ENCODE results near the gene LRP10. TPM values are rescaled to one million over a fixed set of nuclear protein-coding genes. Genes with fewer than 3 reads are reported as not detected.
"Not testable (repeated sequence)": the region's sequence is repeated elsewhere in the genome, so short reads cannot be mapped to it uniquely, and the experiment has no call there.

The LRP10 gene
- total RNA-seq, 1 donor from 2014 or later = 124 TPM

- H3K27me3 ChIP-seq (ENCODE audit: control insufficient read depth, insufficient read depth, low read length) = no peaks in the 10 kb centered on the region
- H3K36me3 ChIP-seq (ENCODE audit: control insufficient read depth, insufficient read depth, low read length) = peaks cover 4% of the 10 kb centered on the region
- TF ChIP-seq CTCF (IDR thresholded peaks at IDR 0.05; ENCODE audit: insufficient read depth, low read length, poor library complexity, severe bottlenecking) = no peak
- H3K4me3 ChIP-seq (ENCODE audit: low read depth, low read length) = no peak overlapping the region
- no peak for DNase-seq (ENCODE audit: low read depth)
These were observed 24.7 kb upstream of the LRP10 start for GRCh38 chr14:22846811-22847307.

- peaks cover 4% of the 10 kb centered on the region for H3K36me3 ChIP-seq (ENCODE audit: control insufficient read depth, insufficient read depth, low read length)
- no peaks in the 10 kb centered on the region for H3K27me3 ChIP-seq (ENCODE audit: control insufficient read depth, insufficient read depth, low read length)
- H3K4me3 ChIP-seq (ENCODE audit: low read depth, low read length) = no peak overlapping the region
- DNase-seq (ENCODE audit: low read depth) = no peak
- TF ChIP-seq CTCF (IDR thresholded peaks at IDR 0.05; ENCODE audit: insufficient read depth, low read length, poor library complexity, severe bottlenecking) = peak; percentile 30
These were observed 23.7 kb upstream of the LRP10 start for GRCh38 chr14:22847661-22848341.

GRCh38 chr14:22848351-22849164 lies 23.0 kb upstream of the LRP10 start:
- Histone ChIP-seq H3K4me3 (ENCODE audit: low read depth, low read length) (no peak overlapping the region), H3K27me3 (ENCODE audit: control insufficient read depth, insufficient read depth, low read length) (no peaks in the 10 kb centered on the region), H3K36me3 (ENCODE audit: control insufficient read depth, insufficient read depth, low read length) (peaks cover 4% of the 10 kb centered on the region)
- no peak for TF ChIP-seq CTCF (IDR thresholded peaks at IDR 0.05; ENCODE audit: insufficient read depth, low read length, poor library complexity, severe bottlenecking)
- no peak for DNase-seq (ENCODE audit: low read depth)

DNA sequence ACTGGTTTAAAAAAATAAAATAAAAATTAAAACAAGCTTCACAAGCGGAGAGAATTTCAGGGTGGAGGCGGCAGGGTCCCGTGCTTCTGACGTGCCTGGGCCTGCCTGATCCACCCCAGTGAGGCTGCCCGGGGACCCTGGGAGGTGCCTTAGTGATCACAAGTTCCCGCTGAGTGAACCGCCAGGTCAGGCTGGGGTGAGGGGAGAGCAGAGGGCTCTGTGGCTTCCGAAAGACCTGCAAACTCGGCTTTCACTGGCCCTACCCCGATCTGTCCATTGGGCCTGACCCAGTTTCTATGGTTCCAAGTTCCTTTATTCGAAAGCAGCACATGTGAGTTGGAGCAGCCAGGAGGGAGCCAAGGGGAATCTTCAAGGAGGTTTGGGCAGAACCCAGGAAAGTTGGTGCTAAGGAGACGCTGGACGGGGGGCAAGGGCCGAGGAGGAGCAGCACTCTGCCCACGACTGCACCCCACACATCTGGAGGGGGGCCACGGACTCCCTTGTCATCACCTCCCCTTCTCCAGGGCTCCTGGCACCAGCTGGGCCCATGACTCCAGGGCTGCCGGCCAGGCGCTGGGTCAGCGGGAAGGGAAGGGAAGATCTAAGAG lies 22.2 kb upstream of the LRP10 start:
- peaks cover 4% of the 10 kb centered on the region for H3K36me3 ChIP-seq (ENCODE audit: control insufficient read depth, insufficient read depth, low read length)
- no peaks in the 10 kb centered on the region for H3K27me3 ChIP-seq (ENCODE audit: control insufficient read depth, insufficient read depth, low read length)
- no peak overlapping the region for H3K4me3 ChIP-seq (ENCODE audit: low read depth, low read length)
- no peak for TF ChIP-seq CTCF (IDR thresholded peaks at IDR 0.05; ENCODE audit: insufficient read depth, low read length, poor library complexity, severe bottlenecking)
- DNase-seq (ENCODE audit: low read depth) = no peak

GRCh38 chr14:22850944-22851764 lies 20.4 kb upstream of the LRP10 start:
- peaks cover 4% of the 10 kb centered on the region for H3K36me3 ChIP-seq (ENCODE audit: control insufficient read depth, insufficient read depth, low read length)
- TF ChIP-seq CTCF (IDR thresholded peaks at IDR 0.05; ENCODE audit: insufficient read depth, low read length, poor library complexity, severe bottlenecking) = no peak
- H3K4me3 ChIP-seq (ENCODE audit: low read depth, low read length) = no peak overlapping the region
- no peaks in the 10 kb centered on the region for H3K27me3 ChIP-seq (ENCODE audit: control insufficient read depth, insufficient read depth, low read length)
- DNase-seq (ENCODE audit: low read depth) = peak; percentile 76

- DNase-seq (ENCODE audit: low read depth); H3K27me3 ChIP-seq (ENCODE audit: control insufficient read depth, insufficient read depth, low read length); H3K4me3 ChIP-seq (ENCODE audit: low read depth, low read length): not testable (repeated sequence)
These were observed 19.4 kb upstream of the LRP10 start for GRCh38 chr14:22852178-22852577.

More at GRCh38 chr14:22852178-22852577, 19.4 kb upstream of the LRP10 start:
- not testable (repeated sequence) for H3K36me3 ChIP-seq (ENCODE audit: control insufficient read depth, insufficient read depth, low read length)
